DND-41 (cell line): ENCODE results near the gene FBXO39.

Experiments used
- ATAC-seq: fragments of 200-7000 bp; cut with Tn5 transposase; 3 replicates; pipeline ENCODE4 v1.9.1; 2021; ENCODE audit warnings: low read depth; ENCODE audit not compliant: insufficient read depth
- DNase-seq: peaks from one replicate; pipeline ENCODE4 v3.0.0-alpha.2; 2020
- H2AFZ ChIP-seq: 2 replicates; pipeline ENCODE4 v1.6.0; 2012; ENCODE audit warnings: low read depth, low read length
- H3K27ac ChIP-seq: 2 replicates; pipeline ENCODE4 v1.5.1; 2012; ENCODE audit warnings: low read length, inconsistent platforms
- H3K27me3 ChIP-seq: fragments of 200-600 bp; sonication (generic); 2 replicates; pipeline ENCODE4 v1.6.0; 2012; ENCODE audit warnings: low read length, mild to moderate bottlenecking, inconsistent platforms; ENCODE audit not compliant: insufficient read depth, poor library complexity
- H3K36me3 ChIP-seq: 2 replicates; pipeline ENCODE4 v1.5.1; 2012; ENCODE audit warnings: low read length, inconsistent platforms; ENCODE audit not compliant: insufficient read depth
- H3K4me1 ChIP-seq: 2 replicates; pipeline ENCODE4 v1.5.1; 2012; ENCODE audit warnings: mild to moderate bottlenecking, low read length; ENCODE audit not compliant: insufficient read depth
- H3K4me2 ChIP-seq: 2 replicates; pipeline ENCODE4 v1.6.0; 2012; ENCODE audit warnings: mild to moderate bottlenecking, moderate library complexity, low read length, inconsistent platforms; ENCODE audit not compliant: insufficient read depth
- H3K4me3 ChIP-seq, 2 experiments: fragments of 200-600 bp in 1 of 2; shearing (Covaris generic) in 1 of 2; 2 replicates each; pipeline ENCODE4 v1.5.1; 2012 to 2016; ENCODE audit warnings: inconsistent platforms in 2 of 2, low read length in 2 of 2, mild to moderate bottlenecking in 2 of 2, low read depth in 1 of 2, moderate library complexity in 1 of 2
- H3K79me2 ChIP-seq: 2 replicates; pipeline ENCODE4 v1.6.0; 2012; ENCODE audit warnings: low read length, inconsistent platforms; ENCODE audit not compliant: insufficient read depth
- H3K9ac ChIP-seq: 2 replicates; pipeline ENCODE4 v1.6.0; 2012; ENCODE audit warnings: low read depth, mild to moderate bottlenecking, inconsistent platforms, low read length, moderate library complexity
- H3K9me3 ChIP-seq: 2 replicates; pipeline ENCODE4 v1.5.1; 2012; ENCODE audit warnings: low read length, moderate library complexity, mild to moderate bottlenecking, inconsistent platforms; ENCODE audit not compliant: insufficient read depth, severe bottlenecking
- H4K20me1 ChIP-seq: 2 replicates; pipeline ENCODE4 v1.6.0; 2012; ENCODE audit warnings: low read length; ENCODE audit not compliant: insufficient read depth
- CTCF ChIP-seq: IDR thresholded peaks from 2 replicates; pipeline ENCODE4 v1.5.1; 2012; ENCODE audit warnings: borderline replicate concordance, low read length, moderate library complexity, mild to moderate bottlenecking; ENCODE audit not compliant: poor library complexity, severe bottlenecking; ENCODE audit errors: extremely low read depth
- EZH2 ChIP-seq: IDR thresholded peaks from 3 replicates; pipeline ENCODE4 v1.6.1; 2012; ENCODE audit warnings: borderline replicate concordance, low read depth, mild to moderate bottlenecking, moderate library complexity, low read length, inconsistent platforms; ENCODE audit not compliant: severe bottlenecking

Gene FBXO39

GRCh38 chr17:6797718-6798351 is 21.8 kb downstream of the FBXO39 start:
- Histone ChIP-seq H3K9me3 (no peaks in the 10 kb centered on the region), H3K79me2 (no peaks in the 10 kb centered on the region), H3K4me2 (no peak overlapping the region), H3K9ac (no peak overlapping the region), H2AFZ (no peak overlapping the region), H4K20me1 (no peaks in the 10 kb centered on the region), H3K27me3 (peaks cover 6% of the 10 kb centered on the region), H3K4me1 (no peaks in the 10 kb centered on the region), H3K4me3 (no peak overlapping the region), H3K27ac (no peak overlapping the region), H3K36me3 (no peaks in the 10 kb centered on the region)
- no peak for TF ChIP-seq EZH2
- TF ChIP-seq CTCF = no peak
- ATAC-seq (no peak), DNase-seq (no peak)

- no peaks in the 10 kb centered on the region for H3K79me2 ChIP-seq
- no peaks in the 10 kb centered on the region for H3K36me3 ChIP-seq
- H3K9ac ChIP-seq = no peak overlapping the region
- H3K27ac ChIP-seq = no peak overlapping the region
- no peak overlapping the region for H2AFZ ChIP-seq
- peaks cover 6% of the 10 kb centered on the region for H3K27me3 ChIP-seq
- TF ChIP-seq EZH2 = no peak
- no peak for TF ChIP-seq CTCF
- H3K4me3 ChIP-seq = no peak overlapping the region
- no peaks in the 10 kb centered on the region for H3K4me1 ChIP-seq
- no peak for ATAC-seq
- no peak for DNase-seq
- H3K4me2 ChIP-seq = no peak overlapping the region
- H3K9me3 ChIP-seq = no peaks in the 10 kb centered on the region
- no peaks in the 10 kb centered on the region for H4K20me1 ChIP-seq
These were observed 23.7 kb downstream of the FBXO39 start for GRCh38 chr17:6799738-6800137.

- Histone ChIP-seq H3K4me1 (no peaks in the 10 kb centered on the region), H3K27me3 (peaks cover 6% of the 10 kb centered on the region), H4K20me1 (no peaks in the 10 kb centered on the region), H3K27ac (no peak overlapping the region), H3K4me3 (no peak overlapping the region), H3K4me2 (no peak overlapping the region), H3K79me2 (no peaks in the 10 kb centered on the region), H2AFZ (no peak overlapping the region), H3K9ac (no peak overlapping the region), H3K9me3 (no peaks in the 10 kb centered on the region), H3K36me3 (no peaks in the 10 kb centered on the region)
- ATAC-seq (no peak), DNase-seq (no peak)
- TF ChIP-seq CTCF = no peak
- no peak for TF ChIP-seq EZH2
These were observed 24.5 kb downstream of the FBXO39 start for GRCh38 chr17:6800422-6801027.
